Neural crest cell (in vitro differentiated cells): ENCODE measurements around the gene ST8SIA1. TPM values are rescaled to one million over a fixed set of nuclear protein-coding genes. Genes with fewer than 3 reads are reported as not detected.
A peak's percentile ranks its signal among the peaks of the same experiment; 100 is the strongest.
"Not testable (repeated sequence)": the region's sequence is repeated elsewhere in the genome, so short reads cannot be mapped to it uniquely, and the experiment has no call there.

ENCODE experiments used
- DNase-seq: peaks from one replicate; pipeline ENCODE4 v3.0.0; 2021; ENCODE audit warnings: low read depth, mixed read lengths, low spot score
- H3K27ac Mint-ChIP-seq: one replicate; pipeline ENCODE4 v1.8.0; 2021; ENCODE audit warnings: mild to moderate bottlenecking, mixed read lengths; ENCODE audit not compliant: unreplicated experiment
- H3K27me3 Mint-ChIP-seq: 2 replicates; pipeline ENCODE4 v1.8.0; 2021; ENCODE audit warnings: low read depth, mild to moderate bottlenecking, mixed read lengths
- H3K36me3 Mint-ChIP-seq: 2 replicates; pipeline ENCODE4 v1.8.0; 2021; ENCODE audit warnings: low read depth, mild to moderate bottlenecking, mixed read lengths
- H3K4me1 Mint-ChIP-seq: 2 replicates; pipeline ENCODE4 v1.8.0; 2021; ENCODE audit warnings: mixed read lengths
- H3K4me3 Mint-ChIP-seq: one replicate; pipeline ENCODE4 v1.8.0; 2021; ENCODE audit warnings: mild to moderate bottlenecking, mixed read lengths
- H3K9me3 Mint-ChIP-seq: 2 replicates; pipeline ENCODE4 v1.8.0; 2021; ENCODE audit warnings: mixed read lengths
- CTCF ChIP-seq: fragments of 200-600 bp; sonication (generic); conservative IDR thresholded peaks from 2 replicates; pipeline ENCODE4 v1.5.0; 2021; ENCODE audit warnings: antibody characterized with exemption, mild to moderate bottlenecking
- total RNA-seq: library from RNA; stranded (reverse); gene quantifications from 2 replicates; pipeline ENCODE4 v1.2.1, GENCODE V29; 2021

The ST8SIA1 gene
- total RNA-seq, 1 donor from 2014 or later = 62.7 TPM

GRCh38 chr12:22169376-22169775 is 165.1 kb downstream of the ST8SIA1 start:
- no peak for TF ChIP-seq CTCF
- Mint-ChIP-seq H3K27ac (no peak overlapping the region), H3K9me3 (peaks cover 3% of the 10 kb centered on the region), H3K27me3 (no peaks in the 10 kb centered on the region), H3K4me1 (peaks cover 4% of the 10 kb centered on the region), H3K36me3 (no peaks in the 10 kb centered on the region), H3K4me3 (no peak overlapping the region)
- DNase-seq = no peak

GRCh38 chr12:22164139-22164538 is 170.4 kb downstream of the ST8SIA1 start:
- Mint-ChIP-seq H3K9me3 (peaks cover 13% of the 10 kb centered on the region), H3K4me1 (peaks cover 13% of the 10 kb centered on the region), H3K27me3 (no peaks in the 10 kb centered on the region), H3K4me3 (no peak overlapping the region), H3K27ac (no peak overlapping the region), H3K36me3 (peaks cover 2% of the 10 kb centered on the region)
- TF ChIP-seq CTCF = no peak
- no peak for DNase-seq

GRCh38 chr12:22163594-22163993 is 170.9 kb downstream of the ST8SIA1 start:
- Mint-ChIP-seq H3K36me3 (peaks cover 2% of the 10 kb centered on the region), H3K4me3 (no peak overlapping the region), H3K9me3 (peaks cover 13% of the 10 kb centered on the region), H3K27me3 (no peaks in the 10 kb centered on the region), H3K27ac (no peak overlapping the region), H3K4me1 (peaks cover 13% of the 10 kb centered on the region)
- TF ChIP-seq CTCF = no peak
- DNase-seq = no peak

GRCh38 chr12:22160396-22161003 is 174.0 kb downstream of the ST8SIA1 start:
- peaks cover 13% of the 10 kb centered on the region for H3K9me3 Mint-ChIP-seq
- peaks cover 2% of the 10 kb centered on the region for H3K36me3 Mint-ChIP-seq
- peaks cover 9% of the 10 kb centered on the region for H3K4me1 Mint-ChIP-seq
- no peak for DNase-seq
- H3K4me3 Mint-ChIP-seq = no peak overlapping the region
- no peak for TF ChIP-seq CTCF
- H3K27me3 Mint-ChIP-seq = no peaks in the 10 kb centered on the region
- H3K27ac Mint-ChIP-seq = peak overlapping the region; percentile 73

- DNase-seq, H3K27ac Mint-ChIP-seq, H3K4me3 Mint-ChIP-seq, H3K27me3 Mint-ChIP-seq: not testable (repeated sequence)
- Mint-ChIP-seq H3K4me1 (peaks cover 13% of the 10 kb centered on the region), H3K9me3 (peaks cover 16% of the 10 kb centered on the region), H3K36me3 (peaks cover 16% of the 10 kb centered on the region)
Measured at GRCh38 chr12:22149286-22149685, 185.2 kb downstream of the ST8SIA1 start.

- H3K36me3 Mint-ChIP-seq = peaks cover 14% of the 10 kb centered on the region
Measured at GRCh38 chr12:22146686-22147085, 187.8 kb downstream of the ST8SIA1 start.

More at GRCh38 chr12:22146686-22147085, 187.8 kb downstream of the ST8SIA1 start:
- H3K4me3 Mint-ChIP-seq, DNase-seq, H3K27me3 Mint-ChIP-seq, H3K27ac Mint-ChIP-seq: not testable (repeated sequence)
- peaks cover 11% of the 10 kb centered on the region for H3K9me3 Mint-ChIP-seq
- H3K4me1 Mint-ChIP-seq = peaks cover 13% of the 10 kb centered on the region

Other genes with a start within 250 kb of the ST8SIA1 start
- gene C2CD5, start 209.8 kb upstream of the ST8SIA1 start, total RNA-seq = 46.3 and 47.1 TPM in 2 replicates